ENCODE results near the gene SWAP70.

Gene SWAP70

GRCh38 chr11:9752091-9752490 is 88.2 kb downstream of the SWAP70 start:
- Histone ChIP-seq H3K9me3 (ENCODE audit: control insufficient read depth, insufficient read depth, low read length) (no peaks in the 10 kb centered on the region), H3K79me2 (ENCODE audit: control insufficient read depth, low read length) (peaks cover 26% of the 10 kb centered on the region), H3K4me1 (ENCODE audit: control insufficient read depth, low read length) (peaks cover 92% of the 10 kb centered on the region), H3K27ac (ENCODE audit: low read depth, low read length) (peak overlapping the region; percentile 52), H3F3A (ENCODE audit: control insufficient read depth, insufficient read depth) (peaks cover 69% of the 10 kb centered on the region), H4K20me1 (ENCODE audit: control insufficient read depth, insufficient read depth, low read depth, low read length) (no peaks in the 10 kb centered on the region), H3K9me2 (replicated peaks; ENCODE audit: control insufficient read depth, low read length) (no peaks in the 10 kb centered on the region), H3K27me3 (ENCODE audit: control insufficient read depth, low read length) (no peaks in the 10 kb centered on the region), H3K36me3 (ENCODE audit: control insufficient read depth, low read length) (peaks cover 60% of the 10 kb centered on the region), H3K4me2 (ENCODE audit: low read length) (peak overlapping the region; percentile 14), H3K4me3 (ENCODE audit: low read length) (no peak overlapping the region)
- TF ChIP-seq CTCF (IDR thresholded peaks at IDR 0.05; ENCODE audit: low read depth, low read length, poor library complexity, severe bottlenecking): no peak
- TF ChIP-seq EZH2phosphoT487 (IDR thresholded peaks at IDR 0.05; ENCODE audit: borderline replicate concordance, low read length): no peak

GRCh38 chr11:9753021-9753420 is 89.1 kb downstream of the SWAP70 start:
- no peaks in the 10 kb centered on the region for H3K9me2 ChIP-seq (replicated peaks; ENCODE audit: control insufficient read depth, low read length)
- peak overlapping the region; percentile 52 for H3K27ac ChIP-seq (ENCODE audit: low read depth, low read length)
- no peak for TF ChIP-seq CTCF (IDR thresholded peaks at IDR 0.05; ENCODE audit: low read depth, low read length, poor library complexity, severe bottlenecking)
- no peak for TF ChIP-seq EZH2phosphoT487 (IDR thresholded peaks at IDR 0.05; ENCODE audit: borderline replicate concordance, low read length)
- peaks cover 17% of the 10 kb centered on the region for H3K79me2 ChIP-seq (ENCODE audit: control insufficient read depth, low read length)
- H3K4me1 ChIP-seq (ENCODE audit: control insufficient read depth, low read length): peaks cover 92% of the 10 kb centered on the region
- no peaks in the 10 kb centered on the region for H4K20me1 ChIP-seq (ENCODE audit: control insufficient read depth, insufficient read depth, low read depth, low read length)
- H3K27me3 ChIP-seq (ENCODE audit: control insufficient read depth, low read length): no peaks in the 10 kb centered on the region
- H3K4me2 ChIP-seq (ENCODE audit: low read length): peak overlapping the region; percentile 98; the same call in 1 of the 2 replicates
- H3K36me3 ChIP-seq (ENCODE audit: control insufficient read depth, low read length): peaks cover 51% of the 10 kb centered on the region
- no peaks in the 10 kb centered on the region for H3K9me3 ChIP-seq (ENCODE audit: control insufficient read depth, insufficient read depth, low read length)
- H3K4me3 ChIP-seq (ENCODE audit: low read length): no peak overlapping the region
- peaks cover 61% of the 10 kb centered on the region for H3F3A ChIP-seq (ENCODE audit: control insufficient read depth, insufficient read depth)

- Histone ChIP-seq H4K20me1 (ENCODE audit: control insufficient read depth, insufficient read depth, low read depth, low read length) (no peaks in the 10 kb centered on the region), H3K4me2 (ENCODE audit: low read length) (peak overlapping the region; percentile 98), H3K27ac (ENCODE audit: low read depth, low read length) (peak overlapping the region; percentile 69), H3K9me3 (ENCODE audit: control insufficient read depth, insufficient read depth, low read length) (no peaks in the 10 kb centered on the region), H3K4me1 (ENCODE audit: control insufficient read depth, low read length) (peaks cover 87% of the 10 kb centered on the region), H3K9me2 (replicated peaks; ENCODE audit: control insufficient read depth, low read length) (no peaks in the 10 kb centered on the region), H3K79me2 (ENCODE audit: control insufficient read depth, low read length) (peaks cover 15% of the 10 kb centered on the region), H3F3A (ENCODE audit: control insufficient read depth, insufficient read depth) (peaks cover 54% of the 10 kb centered on the region), H3K36me3 (ENCODE audit: control insufficient read depth, low read length) (peaks cover 41% of the 10 kb centered on the region), H3K4me3 (ENCODE audit: low read length) (no peak overlapping the region), H3K27me3 (ENCODE audit: control insufficient read depth, low read length) (no peaks in the 10 kb centered on the region)
- TF ChIP-seq CTCF (IDR thresholded peaks at IDR 0.05; ENCODE audit: low read depth, low read length, poor library complexity, severe bottlenecking) (no peak), EZH2phosphoT487 (IDR thresholded peaks at IDR 0.05; ENCODE audit: borderline replicate concordance, low read length) (no peak)
Measured at GRCh38 chr11:9754010-9754471, 90.2 kb downstream of the SWAP70 start.
